ENCODE data around the gene MRPL55. TPM values are rescaled to one million over a fixed set of nuclear protein-coding genes. Genes with fewer than 3 reads are reported as not detected.

The MRPL55 gene
- total and polyA plus RNA-seq, 2 of the 13 experiments (the other 11 are each of a cell fraction or from before 2014, with no cell fraction given) = 58.6 to 92.9 TPM

- TF ChIP-seq PRMT3 (CRISPR knock-in tag; IDR thresholded peaks at IDR 0.05; ENCODE audit: borderline replicate concordance, low read depth) (no peak), TOPORS (CRISPR knock-in tag; IDR thresholded peaks at IDR 0.05) (no peak), ZSCAN9 (CRISPR knock-in tag; IDR thresholded peaks at IDR 0.05; ENCODE audit: borderline replicate concordance) (no peak), PHF5A (CRISPR knock-in tag; IDR thresholded peaks at IDR 0.05; ENCODE audit: low read depth, unreplicated experiment) (no peak), NR3C1 (CRISPR knock-in tag; IDR thresholded peaks at IDR 0.05) (no peak), STAT5B (CRISPR knock-in tag; IDR thresholded peaks at IDR 0.05) (no peak), ZNF350 (CRISPR knock-in tag; IDR thresholded peaks at IDR 0.05; ENCODE audit: borderline replicate concordance, low read depth) (peak; percentile 52; the same call in 1 of the 2 replicates), ZNF746 (CRISPR knock-in tag; IDR thresholded peaks at IDR 0.05) (no peak), ZFP1 (CRISPR knock-in tag; IDR thresholded peaks at IDR 0.05) (no peak), ZNF326 (CRISPR knock-in tag; IDR thresholded peaks at IDR 0.05; ENCODE audit: borderline replicate concordance) (no peak), GATA4 (IDR thresholded peaks at IDR 0.05; ENCODE audit: borderline replicate concordance, low read depth) (no peak), NR2F6 (IDR thresholded peaks at IDR 0.05) (no peak), NR2F6 (CRISPR knock-in tag; IDR thresholded peaks at IDR 0.05) (no peak), ZSCAN31 (CRISPR knock-in tag; IDR thresholded peaks at IDR 0.05; ENCODE audit: low read depth) (no peak), TFDP1 (CRISPR knock-in tag; IDR thresholded peaks at IDR 0.05; ENCODE audit: borderline replicate concordance) (no peak), JUND (CRISPR knock-in tag; IDR thresholded peaks at IDR 0.05) (no peak), ZNF816 (CRISPR knock-in tag; IDR thresholded peaks at IDR 0.05; ENCODE audit: borderline replicate concordance) (no peak), ZNF225 (CRISPR knock-in tag; IDR thresholded peaks at IDR 0.05) (no peak), SAFB2 (CRISPR knock-in tag; IDR thresholded peaks at IDR 0.05; ENCODE audit: borderline replicate concordance, low read depth) (0 out of 2 replicates have a peak, but pooled peaks have one; percentile 21), CREBL2 (CRISPR knock-in tag; IDR thresholded peaks at IDR 0.05; ENCODE audit: borderline replicate concordance) (no peak), SOX13 (IDR thresholded peaks at IDR 0.05) (no peak; the same call in 1 of the 2 replicates), SOX13 (CRISPR knock-in tag; conservative IDR thresholded peaks at IDR 0.05 in 1 of 2, IDR thresholded peaks at IDR 0.05 in 1 of 2) (no peak; a peak in 1 of 4 replicates), ETV5 (CRISPR knock-in tag; IDR thresholded peaks at IDR 0.05; ENCODE audit: borderline replicate concordance) (no peak), MTA1 (CRISPR knock-in tag; IDR thresholded peaks at IDR 0.05; ENCODE audit: borderline replicate concordance) (0 out of 2 replicates have a peak, but pooled peaks have one; percentile 48), SNAI1 (CRISPR knock-in tag; IDR thresholded peaks at IDR 0.05; ENCODE audit: borderline replicate concordance) (peak; percentile 90), NFAT5 (CRISPR knock-in tag; IDR thresholded peaks at IDR 0.05) (no peak), ZNF619 (CRISPR knock-in tag; IDR thresholded peaks at IDR 0.05) (no peak), CHD4 (IDR thresholded peaks at IDR 0.05; ENCODE audit: borderline replicate concordance, low read length) (no peak)
Observed at GRCh38 chr1:228150120-228150460, 41.0 kb upstream of the MRPL55 start (continued).

All from HepG2 (cell line).